ENCODE results near the gene CAPN7. TPM values are rescaled to one million over a fixed set of nuclear protein-coding genes. Genes with fewer than 3 reads are reported as not detected.

Gene CAPN7
- total RNA-seq, 8 experiments from 2014 or later: 23.4 to 44.3 (median 32.6) TPM

DNA sequence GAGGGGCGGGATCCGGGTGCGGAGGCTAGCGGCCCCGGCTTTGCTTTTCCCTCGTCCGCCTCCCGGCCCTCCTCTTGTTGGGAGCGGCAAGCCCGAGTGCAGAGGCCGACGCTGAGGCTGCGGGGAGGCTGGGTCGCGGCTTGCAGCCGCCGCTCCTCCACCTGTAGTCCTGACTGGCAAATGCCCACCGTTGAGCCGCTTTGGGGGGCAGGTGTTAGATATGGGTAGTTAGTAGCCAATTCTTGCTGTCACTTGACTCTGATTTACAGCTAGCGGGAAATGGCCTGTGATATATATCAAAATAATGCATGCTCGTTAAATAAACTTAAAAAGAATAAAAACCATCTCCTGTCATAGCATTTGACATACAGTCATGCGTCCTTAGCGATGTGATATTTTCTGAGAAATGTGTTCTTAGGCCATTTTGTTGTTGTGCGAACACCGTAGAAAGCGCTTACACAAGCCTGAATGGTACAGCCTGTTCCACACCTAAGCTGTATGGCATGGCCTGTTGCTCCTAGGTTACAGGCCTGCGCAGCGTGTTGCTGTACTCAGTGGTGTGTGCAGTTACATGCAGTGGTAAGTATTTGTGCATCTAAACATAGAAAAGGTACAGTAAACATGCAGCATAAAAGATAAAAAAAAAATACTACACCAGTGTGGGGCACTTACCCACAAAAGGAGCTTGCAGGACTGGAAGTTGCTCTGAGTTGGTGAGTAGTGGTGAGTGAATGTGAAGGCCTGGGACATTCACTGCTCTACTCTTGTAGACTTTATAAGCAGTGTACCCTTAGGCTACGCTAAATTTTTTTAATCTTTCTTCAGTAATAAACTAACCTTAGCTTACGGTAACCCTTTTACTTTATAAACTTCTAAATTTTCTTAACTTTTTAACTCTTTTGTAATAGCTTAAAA, 873 bp downstream of the CAPN7 start:
- Histone ChIP-seq H3K4me1 (replicated peaks in 1 of 2) (peaks cover 5 to 7% of the 10 kb centered on the region in 2 donors), H3K27ac (peak overlapping the region; percentile 88 to 94), H3K4me3 (peak overlapping the region; percentile 75 to 91 (median 80))
- ATAC-seq (replicated peaks in 6 of 8): peak in 3 of 8 experiments; percentile 1 to 53 (median 9)
- in situ Hi-C loops (cut with MboI; ENCODE audit: low pct_unique_long_range_greater_than_20kb in 2 of 9, low sequenced_read_pairs in 9 of 9, unreplicated experiment in 9 of 9): loop anchor here in 4 of 9 experiments (25.0 kb wide), 2 partner anchors 95 to 380 kb away; no protein-coding TSS in a partner anchor
- WGBS, 10 experiments: 0 to 67% (median 18%) methylated on average over 1 to 17 of the region's 30 CpGs

DNA sequence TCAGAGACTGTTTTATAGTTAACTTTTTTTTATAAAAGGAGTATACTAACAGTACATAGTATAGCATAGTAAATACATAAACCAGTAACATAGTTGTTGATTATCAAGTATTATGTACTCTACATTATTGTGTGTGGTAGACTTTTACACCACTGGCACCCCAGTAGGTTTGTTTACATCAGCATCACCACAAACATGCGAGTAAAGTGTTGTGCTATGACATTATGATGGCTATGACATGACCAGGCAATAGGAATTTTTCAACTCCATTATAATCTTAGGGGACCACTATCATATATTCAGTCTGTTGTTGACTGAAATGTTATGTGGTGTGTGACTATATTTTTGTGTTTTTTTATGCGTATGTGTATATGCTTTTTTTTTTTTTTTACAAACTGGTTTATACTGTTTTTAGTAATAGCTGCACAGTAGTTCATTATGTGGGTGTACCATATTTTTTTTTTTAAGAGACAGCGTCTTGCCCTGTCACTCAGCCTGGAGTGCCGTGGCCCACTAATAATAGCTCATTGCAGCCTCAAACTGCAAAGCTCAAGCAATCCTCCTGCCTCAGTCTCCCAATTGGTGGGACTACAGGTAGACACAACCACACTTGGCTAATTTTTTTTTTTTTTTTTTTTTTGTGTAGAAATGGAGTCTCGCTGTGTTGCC, 1.9 kb downstream of the CAPN7 start:
- 46 to 100% (median 78%) methylated on average over 1 to 5 of the region's 5 CpGs; no CpG with 5 or more reads in 1 of the 10 experiments for WGBS, 10 experiments
- H3K4me3 ChIP-seq: peak overlapping the region in 3 of 5 donors; percentile 75 to 86 (median 80)
- H3K27ac ChIP-seq: no peak overlapping the region
- ATAC-seq (replicated peaks in 6 of 8): no peak
- in situ Hi-C loops (cut with MboI; ENCODE audit: low pct_unique_long_range_greater_than_20kb in 2 of 9, low sequenced_read_pairs in 9 of 9, unreplicated experiment in 9 of 9): loop anchor here in 4 of 9 experiments (25.0 kb wide), 2 partner anchors 96 to 379 kb away; no protein-coding TSS in a partner anchor
- peaks cover 5 to 7% of the 10 kb centered on the region in 2 donors for H3K4me1 ChIP-seq (replicated peaks in 1 of 2)

DNA sequence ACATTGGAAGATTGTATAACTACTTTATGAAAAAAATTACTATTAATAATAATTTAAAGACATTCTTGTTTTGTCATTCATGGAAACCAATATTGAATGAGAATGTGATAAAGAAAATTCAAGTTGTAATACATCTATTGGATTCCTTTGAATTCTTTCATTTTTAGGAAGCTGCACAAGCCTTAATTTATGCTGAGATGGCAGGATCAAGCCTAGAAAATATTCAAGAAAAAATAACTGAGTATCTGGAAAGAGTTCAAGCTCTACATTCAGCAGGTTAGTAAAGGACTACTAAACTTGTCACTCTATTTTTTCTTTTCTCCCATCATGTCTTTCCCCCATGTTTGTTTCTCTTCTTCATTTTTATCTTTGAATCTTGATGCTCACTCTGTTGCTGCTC, 5.9 kb downstream of the CAPN7 start:
- Histone ChIP-seq H3K4me3 (no peak overlapping the region), H3K27ac (no peak overlapping the region), H3K4me1 (replicated peaks in 1 of 2) (peaks cover 0 to 4% of the 10 kb centered on the region in 2 donors)
- no peak for ATAC-seq (replicated peaks in 6 of 8)
- in situ Hi-C loops (cut with MboI; ENCODE audit: low pct_unique_long_range_greater_than_20kb in 2 of 9, low sequenced_read_pairs in 9 of 9, unreplicated experiment in 9 of 9): loop anchor here in 4 of 9 experiments (25.0 kb wide), 2 partner anchors 100 to 375 kb away; no protein-coding TSS in a partner anchor

DNA sequence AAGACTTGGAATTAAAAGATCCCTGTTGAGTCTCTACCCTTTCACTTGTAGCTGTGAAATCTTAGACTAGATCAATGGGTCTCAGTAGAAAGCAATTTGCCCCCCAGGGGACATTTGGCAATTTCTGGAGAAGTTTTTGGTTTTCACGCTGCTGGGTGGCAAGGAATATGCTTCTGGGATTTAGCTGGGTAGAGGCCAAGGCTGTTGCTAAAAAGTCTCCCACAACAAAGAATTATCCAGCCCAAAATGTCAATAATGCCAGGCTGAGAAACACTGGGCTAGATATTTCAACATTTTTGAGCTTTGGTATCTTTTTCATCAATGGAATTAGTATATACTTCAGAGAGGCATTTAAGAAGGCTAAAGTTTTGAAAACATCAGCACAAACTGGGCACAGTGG, 8.7 kb downstream of the CAPN7 start:
- H3K27ac ChIP-seq: no peak overlapping the region
- no peaks in the 10 kb centered on the region for H3K4me1 ChIP-seq (replicated peaks in 1 of 2)
- in situ Hi-C loops (cut with MboI; ENCODE audit: low pct_unique_long_range_greater_than_20kb in 2 of 9, low sequenced_read_pairs in 9 of 9, unreplicated experiment in 9 of 9): loop anchor here in 4 of 9 experiments (25.0 kb wide), 2 partner anchors 102 to 373 kb away; no protein-coding TSS in a partner anchor
- WGBS, 10 experiments: 89 to 100% (median 100%) methylated on average over 1 of the region's 1 CpG; no CpG with 5 or more reads in 5 of the 10 experiments
- H3K4me3 ChIP-seq: no peak overlapping the region
- no peak for ATAC-seq (replicated peaks in 6 of 8)

DNA sequence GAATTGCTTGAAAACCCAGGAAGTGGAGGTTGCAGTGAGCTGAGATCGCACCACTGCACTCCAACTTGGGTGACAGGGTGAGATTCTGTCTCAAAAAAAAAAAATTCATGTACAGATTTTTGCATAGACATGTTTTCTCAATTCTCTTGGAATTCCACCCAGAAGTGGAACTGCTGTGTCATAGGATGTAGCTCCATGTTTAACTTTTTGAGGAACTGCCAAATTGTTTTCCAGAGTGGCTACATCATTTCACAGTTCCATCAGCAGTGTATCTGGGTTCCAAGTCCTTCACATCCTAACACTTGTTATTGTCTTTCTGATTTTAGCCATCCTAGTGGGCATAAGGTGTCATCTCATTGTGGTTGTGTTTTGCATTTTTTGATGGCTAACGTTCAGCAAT, 9.9 kb downstream of the CAPN7 start:
- Histone ChIP-seq H3K4me3 (no peak overlapping the region), H3K4me1 (replicated peaks in 1 of 2) (no peaks in the 10 kb centered on the region), H3K27ac (no peak overlapping the region)
- in situ Hi-C loops (cut with MboI; ENCODE audit: low pct_unique_long_range_greater_than_20kb in 2 of 9, low sequenced_read_pairs in 9 of 9, unreplicated experiment in 9 of 9): loop anchor here in 4 of 9 experiments (25.0 kb wide), 2 partner anchors 104 to 371 kb away; no protein-coding TSS in a partner anchor
- WGBS, 10 experiments: 36 to 100% (median 80%) methylated on average over 1 to 2 of the region's 2 CpGs; no CpG with 5 or more reads in 1 of the 10 experiments
- peak in 2 of 8 experiments; percentile 34 to 44 for ATAC-seq (replicated peaks in 6 of 8)

DNA sequence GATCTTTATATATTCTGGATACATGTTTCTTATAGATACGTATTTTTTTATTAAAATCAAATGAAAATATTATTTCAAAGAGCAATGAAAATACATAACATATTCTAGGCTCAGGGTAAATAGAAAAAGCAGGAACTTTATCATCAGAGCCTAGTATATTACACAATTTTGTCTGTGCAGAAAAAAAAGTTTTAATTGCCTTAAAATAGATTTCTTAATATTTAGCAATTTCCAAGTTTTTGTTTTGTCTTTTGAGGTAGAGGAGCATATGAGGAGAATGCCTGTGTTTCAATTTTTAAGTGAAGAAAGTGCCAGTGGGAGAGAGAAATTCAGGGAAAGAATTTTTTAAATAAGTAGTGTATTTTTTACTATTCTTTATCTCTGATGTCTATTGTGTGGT, 10.5 kb downstream of the CAPN7 start:
- in situ Hi-C loops (cut with MboI; ENCODE audit: low pct_unique_long_range_greater_than_20kb in 2 of 9, low sequenced_read_pairs in 9 of 9, unreplicated experiment in 9 of 9): loop anchor here in 4 of 9 experiments (25.0 kb wide), 2 partner anchors 104 to 371 kb away; no protein-coding TSS in a partner anchor
- 87 to 100% (median 100%) methylated on average over 1 of the region's 1 CpG for WGBS, 10 experiments
- H3K4me3 ChIP-seq: no peak overlapping the region
- no peak for ATAC-seq (replicated peaks in 6 of 8)
- no peak overlapping the region for H3K27ac ChIP-seq
- no peaks in the 10 kb centered on the region for H3K4me1 ChIP-seq (replicated peaks in 1 of 2)

DNA sequence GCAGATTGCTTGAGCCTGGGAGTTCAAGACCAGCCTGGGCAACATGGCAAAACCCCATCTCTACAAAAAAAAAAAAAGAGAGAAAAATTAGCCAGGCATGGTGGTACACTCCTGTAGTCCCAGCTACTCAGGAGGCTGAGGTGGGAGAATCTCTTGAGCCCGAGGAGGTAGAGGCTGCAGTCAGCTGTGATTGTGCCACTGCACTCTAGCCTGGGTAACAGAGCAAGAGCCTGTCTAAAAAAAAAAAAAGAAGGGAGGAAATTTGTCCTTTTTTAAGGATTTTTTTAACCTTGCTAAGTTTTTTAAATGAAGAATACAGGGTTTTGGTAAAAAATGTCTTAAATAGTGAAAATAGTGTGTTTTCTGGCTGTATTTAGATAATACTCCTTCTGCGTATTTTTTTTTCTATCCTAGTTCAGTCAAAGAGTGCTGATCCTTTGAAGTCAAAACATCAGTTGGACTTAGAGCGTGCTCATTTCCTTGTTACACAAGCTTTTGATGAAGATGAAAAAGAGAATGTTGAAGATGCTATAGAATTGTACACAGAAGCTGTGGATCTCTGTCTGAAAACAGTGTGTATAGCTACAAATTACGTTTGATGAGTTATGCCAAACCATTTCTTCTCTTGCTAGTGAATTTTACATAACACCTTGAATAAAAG, 11.1 kb downstream of the CAPN7 start:
- in situ Hi-C loops (cut with MboI; ENCODE audit: low pct_unique_long_range_greater_than_20kb in 2 of 9, low sequenced_read_pairs in 9 of 9, unreplicated experiment in 9 of 9): loop anchor here in 4 of 9 experiments (25.0 kb wide), 2 partner anchors 105 to 370 kb away; no protein-coding TSS in a partner anchor
- ATAC-seq (replicated peaks in 6 of 8): no peak
- H3K4me1 ChIP-seq (replicated peaks in 1 of 2): no peaks in the 10 kb centered on the region
- no peak overlapping the region for H3K4me3 ChIP-seq
- 81 to 100% (median 98%) methylated on average over 2 to 4 of the region's 4 CpGs for WGBS, 10 experiments
- no peak overlapping the region for H3K27ac ChIP-seq

DNA sequence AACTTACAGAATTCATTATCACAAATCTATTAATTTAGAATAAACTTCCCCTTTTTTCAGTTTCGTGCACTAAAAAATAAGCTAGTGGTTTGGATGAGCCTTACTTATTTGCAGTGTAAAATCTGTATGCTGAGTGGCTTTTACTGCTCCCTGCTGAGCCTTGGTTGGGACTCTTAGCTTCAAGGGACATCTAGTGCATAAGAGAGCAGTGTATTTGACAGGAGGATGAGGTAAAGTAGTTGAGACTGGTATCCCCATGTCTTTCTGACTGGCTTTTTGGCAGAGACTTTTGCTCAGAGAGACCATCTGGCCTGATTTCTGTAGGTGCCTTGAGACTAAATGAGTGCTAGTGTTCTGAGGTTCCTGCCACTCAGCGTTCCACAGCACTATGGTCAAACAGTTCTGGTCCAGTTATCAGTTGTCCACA, 11.8 kb downstream of the CAPN7 start:
- Histone ChIP-seq H3K4me3 (no peak overlapping the region), H3K4me1 (replicated peaks in 1 of 2) (no peaks in the 10 kb centered on the region), H3K27ac (no peak overlapping the region)
- WGBS, 10 experiments: 83 to 100% (median 96%) methylated on average over 1 to 2 of the region's 2 CpGs
- peak in 1 of 8 experiments; percentile 94 for ATAC-seq (replicated peaks in 6 of 8)
- in situ Hi-C loops (cut with MboI; ENCODE audit: low pct_unique_long_range_greater_than_20kb in 2 of 9, low sequenced_read_pairs in 9 of 9, unreplicated experiment in 9 of 9): loop anchor here in 4 of 9 experiments (25.0 kb wide), 2 partner anchors 106 to 369 kb away; no protein-coding TSS in a partner anchor

DNA sequence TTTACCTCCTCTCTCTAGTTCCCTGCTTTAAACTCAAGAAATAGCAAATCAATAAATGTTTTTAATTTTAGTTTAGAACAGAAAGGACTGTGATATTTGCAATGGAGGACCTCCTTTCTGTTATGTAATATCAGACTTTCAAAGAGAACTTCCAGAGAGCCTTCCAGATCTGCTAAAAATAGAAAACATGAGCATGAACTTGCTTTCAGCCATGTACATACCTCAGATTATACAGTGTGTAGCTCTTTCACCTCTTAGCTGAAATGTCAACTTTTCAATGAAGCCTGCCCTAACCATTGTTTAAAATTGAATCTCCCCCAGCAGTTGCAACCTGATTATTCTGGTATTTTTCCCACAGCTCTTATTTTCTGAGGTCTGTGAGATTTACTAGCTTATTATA, 12.6 kb downstream of the CAPN7 start:
- Histone ChIP-seq H3K4me1 (replicated peaks in 1 of 2) (no peaks in the 10 kb centered on the region), H3K27ac (no peak overlapping the region), H3K4me3 (no peak overlapping the region)
- in situ Hi-C loops (cut with MboI; ENCODE audit: low pct_unique_long_range_greater_than_20kb in 2 of 9, low sequenced_read_pairs in 9 of 9, unreplicated experiment in 9 of 9): loop anchor here in 4 of 9 experiments (25.0 kb wide), 2 partner anchors 106 to 369 kb away; no protein-coding TSS in a partner anchor
- no peak for ATAC-seq (replicated peaks in 6 of 8)

DNA sequence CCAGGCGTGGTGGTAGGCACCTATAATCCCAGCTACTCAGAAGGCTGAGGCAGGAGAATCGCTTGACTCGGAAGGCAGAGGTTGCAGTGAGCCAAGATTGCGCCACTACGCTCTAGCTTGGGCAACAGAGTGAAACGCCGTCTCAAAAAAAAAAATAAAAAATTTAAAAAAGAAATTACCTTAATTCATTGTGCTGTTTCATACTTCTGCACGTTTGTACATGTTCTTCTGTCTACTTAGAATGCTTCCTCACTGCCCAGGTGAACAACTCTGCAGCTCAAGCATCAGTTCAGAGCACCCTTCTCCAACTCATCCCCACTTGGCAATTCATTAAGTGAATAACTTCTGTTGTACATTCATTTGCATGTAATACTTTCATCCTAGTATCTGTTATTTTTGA, 14.0 kb downstream of the CAPN7 start:
- in situ Hi-C loops (cut with MboI; ENCODE audit: low pct_unique_long_range_greater_than_20kb in 2 of 9, low sequenced_read_pairs in 9 of 9, unreplicated experiment in 9 of 9): loop anchor here in 4 of 9 experiments (25.0 kb wide), 2 partner anchors 108 to 367 kb away; no protein-coding TSS in a partner anchor
- Histone ChIP-seq H3K27ac (no peak overlapping the region), H3K4me1 (replicated peaks in 1 of 2) (no peaks in the 10 kb centered on the region), H3K4me3 (no peak overlapping the region)
- no peak for ATAC-seq (replicated peaks in 6 of 8)
- whole genome bisulfite sequencing, 10 experiments: 80 to 100% (median 93%) methylated on average over 1 to 7 of the region's 8 CpGs; no CpG with 5 or more reads in 1 of the 10 experiments

DNA sequence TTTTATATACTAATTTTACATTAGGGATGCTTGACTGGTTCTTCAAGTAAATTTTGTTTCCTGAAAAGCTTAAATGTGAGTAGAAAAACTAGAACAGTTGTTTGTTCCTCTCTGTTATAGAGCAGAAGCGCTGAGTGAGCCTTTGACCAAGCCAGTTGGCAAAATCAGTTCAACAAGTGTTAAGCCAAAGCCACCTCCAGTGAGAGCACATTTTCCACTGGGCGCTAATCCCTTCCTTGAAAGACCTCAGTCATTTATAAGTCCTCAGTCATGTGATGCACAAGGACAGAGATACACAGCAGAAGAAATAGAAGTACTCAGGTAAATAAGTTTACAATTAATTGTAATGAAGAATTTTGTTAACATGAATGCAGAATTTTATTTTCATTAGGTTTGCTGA, 14.6 kb downstream of the CAPN7 start:
- Histone ChIP-seq H3K27ac (no peak overlapping the region), H3K4me1 (replicated peaks in 1 of 2) (no peaks in the 10 kb centered on the region), H3K4me3 (no peak overlapping the region)
- WGBS, 10 experiments: 77 to 100% (median 100%) methylated on average over 1 to 2 of the region's 2 CpGs; no CpG with 5 or more reads in 1 of the 10 experiments
- ATAC-seq (replicated peaks in 6 of 8): no peak
- in situ Hi-C loops (cut with MboI; ENCODE audit: low pct_unique_long_range_greater_than_20kb in 2 of 9, low sequenced_read_pairs in 9 of 9, unreplicated experiment in 9 of 9): loop anchor here in 4 of 9 experiments (25.0 kb wide), 2 partner anchors 108 to 367 kb away; no protein-coding TSS in a partner anchor

DNA sequence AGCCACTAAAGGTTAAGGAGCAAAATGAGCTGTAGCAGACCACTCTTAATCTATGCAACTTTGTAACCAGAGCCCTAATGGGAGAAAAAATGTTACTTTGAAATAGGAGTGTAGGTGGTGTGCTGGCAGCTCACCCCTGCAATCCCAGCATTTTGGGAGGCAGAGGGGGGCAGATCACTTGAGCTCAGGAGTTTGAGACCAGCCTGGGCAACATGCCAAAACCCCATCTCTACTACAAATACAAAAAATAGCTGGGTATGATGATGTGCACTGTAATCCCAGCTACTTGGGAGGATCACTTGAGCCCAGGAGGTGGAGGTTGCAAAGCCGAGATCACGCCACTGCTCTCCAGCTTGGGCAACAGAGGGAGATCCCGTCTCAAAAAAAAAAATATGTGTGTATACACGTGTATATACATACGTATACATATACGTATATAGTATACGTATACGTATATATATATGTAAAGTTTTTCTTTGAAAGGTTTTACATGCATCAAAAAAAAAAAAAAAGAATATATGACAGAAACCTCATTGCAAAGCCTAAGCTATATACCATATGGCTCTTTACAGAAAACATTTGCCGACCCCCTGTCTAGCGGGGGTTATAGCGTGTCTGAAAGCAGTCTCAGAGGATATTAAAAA, 15.7 kb downstream of the CAPN7 start:
- 83 to 100% (median 94%) methylated on average over 1 to 11 of the region's 11 CpGs for WGBS, 10 experiments
- no peak for ATAC-seq (replicated peaks in 6 of 8)
- in situ Hi-C loops (cut with MboI; ENCODE audit: low pct_unique_long_range_greater_than_20kb in 2 of 9, low sequenced_read_pairs in 9 of 9, unreplicated experiment in 9 of 9): loop anchor here in 4 of 9 experiments (25.0 kb wide), 2 partner anchors 109 to 366 kb away; no protein-coding TSS in a partner anchor
- no peak overlapping the region for H3K27ac ChIP-seq
- no peak overlapping the region for H3K4me3 ChIP-seq
- H3K4me1 ChIP-seq (replicated peaks in 1 of 2): no peaks in the 10 kb centered on the region

All from motor neuron (in vitro differentiated cells).